HG02840 (cell line): ENCODE results near the gene CFAP157.

Experiments
- ATAC-seq: cut with Tn5 transposase; IDR thresholded peaks from one replicate; pipeline ENCODE4 v1.9.1; 2021; ENCODE audit warnings: mild to moderate bottlenecking, moderate library complexity, moderate number of reproducible peaks; ENCODE audit not compliant: unreplicated experiment, low FRiP score

CFAP157 gene

DNA sequence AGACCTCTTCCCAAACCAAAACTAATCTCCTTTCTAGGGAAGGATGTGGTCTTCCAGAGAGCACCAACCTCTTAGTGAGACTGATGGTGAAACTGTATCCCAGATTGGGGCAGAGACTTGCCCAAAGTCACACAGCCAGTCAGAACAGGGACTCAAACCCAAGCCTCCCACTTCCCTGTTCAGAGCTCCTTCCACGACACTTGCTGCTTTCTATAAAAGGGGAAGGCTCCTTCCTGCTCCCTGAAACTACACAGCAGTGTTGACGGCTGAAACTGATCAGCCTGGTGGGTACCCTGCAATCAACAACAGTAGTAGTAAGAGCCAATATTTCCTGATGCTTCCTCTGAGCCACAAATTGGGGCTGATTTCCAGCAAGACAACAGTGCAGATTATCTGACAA lies 26.8 kb downstream of the CFAP157 start:
- ATAC-seq, result no peak

DNA sequence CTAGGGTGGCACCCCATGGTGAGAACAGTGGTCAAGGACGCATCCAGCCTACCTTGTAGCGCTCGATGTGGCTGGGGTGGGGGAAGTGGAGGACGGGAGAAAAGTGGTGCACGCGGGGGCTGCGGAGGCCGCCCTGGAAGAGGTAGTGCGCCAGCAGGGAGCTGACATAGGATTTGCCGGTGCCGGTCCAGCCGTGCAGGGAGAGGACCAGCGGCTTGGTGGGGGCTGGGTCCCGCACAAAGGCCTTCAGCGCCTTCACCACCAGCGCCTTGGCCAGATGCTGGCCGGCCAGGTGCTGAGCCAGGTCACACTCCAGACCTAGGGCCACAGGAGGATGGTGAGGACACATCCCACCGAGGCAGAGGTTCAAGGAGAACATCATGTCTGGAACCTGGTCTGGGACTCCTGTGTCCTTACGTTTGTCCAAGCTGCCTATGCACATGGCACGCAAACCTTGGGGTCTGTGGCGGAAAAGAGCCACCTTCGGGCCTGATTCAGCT lies 27.5 kb downstream of the CFAP157 start:
- no peak for ATAC-seq

- ATAC-seq, result peak; percentile 82
These were observed 28.1 kb downstream of the CFAP157 start, which contains the start of gene TOR2A for GRCh38 chr9:127734747-127735529. Gene TOR2A, minus strand, starts transcription at chr9:127735294. Its CDS starts 24 bp downstream, at chr9:127735270.

GRCh38 chr9:127735530-127736185 lies 28.9 kb downstream of the CFAP157 start:
- no peak for ATAC-seq

DNA sequence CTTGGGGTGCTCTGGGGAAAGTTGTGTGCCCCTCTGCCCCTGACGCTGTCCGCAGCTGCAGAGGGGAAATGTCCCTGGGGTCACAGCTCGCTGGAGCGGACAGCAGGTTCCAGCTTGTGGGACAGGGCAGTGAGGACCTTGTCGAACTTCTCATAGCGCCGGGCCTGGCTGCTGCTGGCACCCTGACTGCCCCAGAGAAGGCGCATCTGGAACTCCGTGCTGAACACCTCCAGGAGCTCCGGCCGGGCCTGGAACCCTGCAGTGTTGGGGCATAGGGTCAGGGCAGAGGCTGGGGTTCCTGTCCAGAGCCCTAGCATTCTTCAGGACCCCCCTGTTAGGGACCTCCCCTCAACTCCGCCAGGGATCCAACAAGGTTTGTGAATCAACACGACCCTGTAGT lies 31.9 kb downstream of the CFAP157 start:
- no peak for ATAC-seq

DNA sequence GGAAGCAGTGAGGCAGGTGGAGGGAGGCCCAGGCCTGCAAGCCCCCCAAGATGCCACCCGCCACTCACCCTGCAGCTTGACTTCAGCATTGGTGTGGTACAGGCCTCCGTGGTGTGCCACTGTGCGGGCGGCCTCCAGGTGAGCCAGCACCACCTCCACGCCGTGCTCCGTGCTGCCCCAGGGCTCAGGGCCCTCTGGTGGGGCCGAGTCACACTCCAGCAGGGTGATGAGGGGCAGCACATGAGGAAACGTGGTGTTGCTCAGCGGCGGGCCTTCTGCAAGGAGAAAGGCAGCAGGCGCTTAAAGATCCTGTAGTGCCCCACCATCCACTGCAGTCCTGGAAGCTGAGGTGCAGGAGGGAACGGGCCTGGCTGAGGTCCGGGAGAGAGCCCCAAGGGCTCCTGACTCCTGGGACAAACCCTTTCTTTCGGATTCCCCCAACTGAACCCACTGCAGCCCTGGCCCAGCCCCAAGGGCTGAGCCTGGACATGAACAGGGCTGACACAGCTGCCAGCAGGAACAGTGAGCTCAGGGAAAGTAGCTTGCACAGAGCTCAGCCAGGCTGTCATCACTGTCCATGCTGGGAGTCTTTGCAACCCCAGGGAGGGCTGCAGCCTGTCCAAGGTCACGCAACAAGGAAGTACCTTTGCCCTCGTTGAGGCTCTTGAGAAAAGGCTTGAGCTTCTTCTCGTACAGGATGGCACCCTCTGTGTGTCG lies 33.0 kb downstream of the CFAP157 start:
- ATAC-seq, result no peak

DNA sequence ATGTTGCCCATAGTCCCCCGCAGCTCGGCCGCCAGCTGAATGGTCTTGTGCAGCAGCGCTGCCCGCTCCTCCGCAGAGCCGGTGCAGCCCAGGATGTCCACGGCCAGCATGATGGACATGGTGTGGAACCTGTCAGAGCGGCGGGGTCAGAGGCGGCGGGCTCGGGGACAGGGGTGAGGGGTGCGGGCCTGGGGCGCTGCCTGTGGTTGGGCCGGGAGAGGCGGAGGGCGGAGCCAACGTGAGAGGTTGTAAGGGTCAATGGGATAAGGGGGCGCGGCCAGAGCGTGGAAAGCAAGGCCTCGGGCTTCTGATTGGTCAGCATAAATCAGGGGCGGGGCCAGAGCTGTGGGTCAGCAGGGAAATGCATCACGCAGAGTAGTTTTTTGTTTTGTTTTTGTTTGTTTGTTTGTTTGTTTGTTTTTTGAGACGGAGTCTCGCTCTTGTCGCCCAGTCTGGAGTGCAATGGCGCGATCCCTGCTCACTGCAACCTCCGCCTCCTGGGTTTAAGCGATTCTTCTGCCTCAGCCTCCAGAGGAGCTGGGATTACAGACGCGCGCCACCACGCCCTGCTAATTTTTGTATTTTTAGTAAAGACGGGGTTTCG lies 35.1 kb downstream of the CFAP157 start:
- ATAC-seq, result no peak

GRCh38 chr9:127742435-127743088 lies 35.8 kb downstream of the CFAP157 start:
- no peak for ATAC-seq

DNA sequence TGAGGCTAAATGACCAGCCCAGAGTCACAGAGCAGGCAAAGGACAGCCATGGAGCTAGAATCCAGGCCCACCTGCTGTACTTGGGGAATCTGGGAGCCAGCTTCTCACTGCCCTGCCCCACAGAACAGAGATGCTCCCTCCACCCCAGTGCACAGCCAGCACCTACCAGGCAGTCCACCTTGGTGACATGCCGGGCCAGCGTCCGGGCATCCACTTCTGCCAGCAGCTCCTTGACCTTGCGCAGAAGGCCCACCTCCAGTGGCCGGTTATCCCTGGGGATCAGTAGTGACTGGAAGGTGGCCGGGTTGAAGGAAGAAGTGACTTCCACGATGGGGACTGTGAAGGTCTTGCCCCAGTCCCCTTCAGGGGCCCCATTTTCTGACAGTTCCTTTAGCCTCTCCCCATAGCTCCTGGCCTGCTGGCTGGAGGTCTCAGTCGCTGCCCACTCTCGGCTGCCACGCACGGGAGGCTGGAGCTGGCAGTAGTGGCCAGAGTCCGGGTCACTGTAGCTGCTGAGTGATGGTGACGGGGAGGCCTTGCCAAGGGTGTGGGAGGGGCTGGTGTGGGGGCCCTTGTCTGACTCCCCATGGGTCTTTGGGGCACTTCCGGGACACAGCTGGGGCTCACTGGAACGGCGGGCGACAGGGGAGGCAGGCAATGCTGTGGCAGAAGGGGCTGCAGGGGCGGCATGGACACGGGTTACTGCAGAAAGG lies 37.8 kb downstream of the CFAP157 start:
- ATAC-seq, result no peak

GRCh38 chr9:127746959-127747569 lies 40.3 kb downstream of the CFAP157 start:
- ATAC-seq, result no peak

DNA sequence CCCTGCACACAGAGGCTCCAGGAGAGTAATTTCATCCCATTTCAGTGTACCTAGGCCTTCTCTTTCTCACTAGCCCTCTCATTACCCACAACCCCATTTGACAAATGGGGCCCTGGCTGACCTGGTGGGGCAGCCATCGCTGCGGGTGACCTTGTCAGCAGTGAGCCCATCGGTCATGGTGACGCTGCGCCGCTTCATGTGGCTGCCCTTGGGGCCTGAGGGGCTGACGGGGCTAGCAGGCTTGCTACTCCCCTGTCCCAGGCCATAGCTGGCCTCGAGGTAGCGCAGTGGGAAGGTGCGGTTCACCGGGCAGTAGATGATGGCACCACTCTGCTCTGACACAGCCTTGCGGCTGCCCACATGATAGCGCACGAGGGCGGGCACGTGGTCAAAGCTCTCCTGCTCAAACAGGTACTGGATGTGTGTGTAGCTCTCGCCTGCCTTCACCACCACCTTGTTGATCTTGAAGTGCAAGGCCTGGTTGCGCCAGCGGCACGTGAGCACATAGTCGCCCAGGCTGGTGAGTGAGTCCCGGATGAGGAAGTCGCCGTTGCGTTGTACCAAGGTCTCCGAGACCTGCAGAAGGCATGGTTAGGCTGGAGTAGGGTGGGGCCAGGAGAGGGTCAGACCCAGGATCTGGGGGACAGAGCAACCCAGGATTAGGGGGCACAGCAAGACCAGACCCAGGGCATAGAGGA lies 42.5 kb downstream of the CFAP157 start:
- no peak for ATAC-seq

- ATAC-seq, result no peak
These were observed 44.7 kb downstream of the CFAP157 start for GRCh38 chr9:127751269-127752054.

DNA sequence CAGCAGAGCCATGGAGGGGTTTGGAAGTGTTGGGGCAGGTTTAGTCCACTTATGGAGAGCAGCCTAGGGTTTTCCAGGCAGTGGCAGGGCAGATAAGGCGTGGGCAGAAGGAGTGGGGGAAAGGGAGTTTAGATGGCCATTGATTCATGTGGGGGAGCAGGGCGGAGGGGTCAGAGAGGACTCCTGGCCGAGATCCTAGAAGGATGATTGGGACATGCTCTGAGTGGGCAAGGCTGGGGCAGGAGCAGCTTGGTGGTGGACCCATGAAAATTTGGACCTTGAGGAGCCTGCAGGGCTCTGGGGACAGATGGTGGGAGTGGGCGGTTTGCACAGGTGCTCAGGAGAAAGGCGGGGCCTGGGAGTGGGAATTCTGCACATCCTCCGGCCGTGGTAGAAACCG lies 46.4 kb downstream of the CFAP157 start:
- ATAC-seq, result no peak

DNA sequence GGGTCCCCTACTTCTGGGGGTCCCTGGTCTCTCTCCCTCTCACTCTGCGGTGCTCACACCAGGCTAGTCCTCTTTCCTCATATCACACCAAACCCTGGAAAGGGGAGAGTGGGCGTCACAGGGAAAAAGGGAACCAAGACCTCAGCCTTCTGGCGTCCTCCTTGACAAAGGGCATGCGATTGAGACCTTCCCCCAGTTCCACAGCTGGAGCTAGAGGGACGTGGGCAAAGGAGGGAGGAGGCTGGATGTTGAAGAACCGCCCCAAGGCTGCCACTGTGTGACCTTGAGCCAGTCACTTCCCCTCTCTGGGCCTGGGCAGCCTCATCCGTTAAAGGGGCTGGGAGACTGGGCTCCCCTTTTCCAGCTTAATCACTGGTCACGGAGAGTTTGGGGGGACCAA lies 46.8 kb downstream of the CFAP157 start:
- no peak for ATAC-seq

- no peak for ATAC-seq
These were observed 47.6 kb downstream of the CFAP157 start for GRCh38 chr9:127754099-127755060.
